HepG2 (cell line): Measurements from ENCODE around the gene DDX49.

Experiments
- BCL6 ChIP-seq: IDR thresholded peaks from 2 replicates; pipeline ENCODE4 v1.6.1; 2016; ENCODE audit warnings: missing genetic modification reagents, missing compliant biosample characterization
- CTCF ChIP-seq: sonication (generic); formaldehyde crosslinking; IDR thresholded peaks from 2 replicates; pipeline ENCODE4 v1.5.0; 2020; ENCODE audit warnings: mild to moderate bottlenecking, missing genetic modification reagents, moderate library complexity
- GLI4 ChIP-seq: sonication (generic); formaldehyde crosslinking; IDR thresholded peaks from 2 replicates; pipeline ENCODE4 v1.5.1; 2020; ENCODE audit warnings: missing genetic modification reagents, mild to moderate bottlenecking, moderate library complexity, borderline replicate concordance
- KAT7 ChIP-seq: IDR thresholded peaks from 2 replicates; pipeline ENCODE4 v1.6.1; 2018; ENCODE audit warnings: borderline replicate concordance, missing compliant biosample characterization
- NFE2L1 ChIP-seq: sonication (generic); formaldehyde crosslinking; IDR thresholded peaks from 2 replicates; pipeline ENCODE4 v1.4.0; 2020; ENCODE audit warnings: missing genetic modification reagents, mild to moderate bottlenecking, borderline replicate concordance
- POLR2AphosphoS5 ChIP-seq: IDR thresholded peaks from 2 replicates; pipeline ENCODE4 v1.6.1; 2012; ENCODE audit warnings: low read depth, low read length
- REST ChIP-seq, 2 experiments: IDR thresholded peaks; 2 replicates each; pipeline ENCODE4 v1.6.1; 2011 to 2012; ENCODE audit warnings: low read length in 2 of 2, borderline replicate concordance in 1 of 2, low read depth in 1 of 2, mild to moderate bottlenecking in 1 of 2, moderate library complexity in 1 of 2
- ZNF773 ChIP-seq: sonication (generic); formaldehyde crosslinking; IDR thresholded peaks from 2 replicates; pipeline ENCODE4 v1.4.0; 2020; ENCODE audit warnings: missing genetic modification reagents, borderline replicate concordance
- ZZZ3 ChIP-seq: sonication (generic); formaldehyde crosslinking; IDR thresholded peaks from 2 replicates; pipeline ENCODE4 v1.4.0; 2020; ENCODE audit warnings: missing genetic modification reagents, mild to moderate bottlenecking, borderline replicate concordance

GRCh38 chr19:18919900-18920214, 342 bp downstream of the DDX49 start:
- TF ChIP-seq REST (IDR thresholded peaks at IDR 0.05; ENCODE audit: borderline replicate concordance in 1 of 2, low read depth in 1 of 2, low read length in 2 of 2) (no peak), KAT7 (no peak), GLI4 (CRISPR knock-in tag) (no peak), ZZZ3 (CRISPR knock-in tag) (no peak), POLR2AphosphoS5 (no peak), ZNF773 (no peak), CTCF (no peak), NFE2L1 (CRISPR knock-in tag) (no peak), BCL6 (CRISPR knock-in tag) (no peak)
